ENCODE results near the gene ROBO2.

DNA sequence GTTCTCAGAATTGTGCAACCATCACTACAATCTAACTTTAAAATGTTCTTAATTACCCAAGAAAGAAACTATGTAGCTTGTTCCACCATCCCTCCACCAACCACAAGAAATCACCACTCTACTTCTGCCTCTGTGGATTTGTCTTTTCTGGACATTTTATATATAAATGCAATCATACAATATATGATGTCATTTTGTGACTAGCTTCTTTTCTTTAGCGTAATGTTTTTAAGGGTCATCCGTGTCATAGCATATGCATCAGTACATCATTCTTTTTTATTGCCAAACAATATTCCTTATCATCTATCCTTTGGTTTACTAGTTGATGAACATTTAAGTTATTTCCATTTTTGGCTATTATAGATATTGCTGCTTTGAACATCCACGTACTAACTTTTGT, 5.8 kb downstream of the ROBO2 start:
- TF ChIP-seq CTCF (IDR thresholded peaks at IDR 0.05 in 2 of 3, conservative IDR thresholded peaks at IDR 0.05 in 1 of 3; ENCODE audit: control insufficient read depth in 2 of 3, extremely low read depth in 1 of 3, insufficient read depth in 1 of 3, low read depth in 3 of 3, low read length in 3 of 3) (no peak), EP300 (IDR thresholded peaks at IDR 0.05; ENCODE audit: borderline replicate concordance in 1 of 2, control insufficient read depth in 1 of 2, low read depth in 2 of 2, low read length in 2 of 2) (no peak), SIN3A (IDR thresholded peaks at IDR 0.05; ENCODE audit: low read depth, low read length) (no peak), POLR2A (IDR thresholded peaks at IDR 0.05; ENCODE audit: low read depth, low read length) (no peak), ASH2L (IDR thresholded peaks at IDR 0.05; ENCODE audit: borderline replicate concordance, low read depth) (no peak), RAD21 (IDR thresholded peaks at IDR 0.05; ENCODE audit: insufficient read depth, low read depth, low read length) (no peak), TAF1 (IDR thresholded peaks at IDR 0.05; ENCODE audit: borderline replicate concordance, low read depth, low read length) (no peak)

Data from GM12878 (cell line).